GM21367 (cell line): ENCODE data around the gene CLDN24.

Experiments
- ATAC-seq: cut with Tn5 transposase; IDR thresholded peaks from one replicate; pipeline ENCODE4 v1.9.1; 2021; ENCODE audit not compliant: unreplicated experiment

CLDN24 gene

DNA sequence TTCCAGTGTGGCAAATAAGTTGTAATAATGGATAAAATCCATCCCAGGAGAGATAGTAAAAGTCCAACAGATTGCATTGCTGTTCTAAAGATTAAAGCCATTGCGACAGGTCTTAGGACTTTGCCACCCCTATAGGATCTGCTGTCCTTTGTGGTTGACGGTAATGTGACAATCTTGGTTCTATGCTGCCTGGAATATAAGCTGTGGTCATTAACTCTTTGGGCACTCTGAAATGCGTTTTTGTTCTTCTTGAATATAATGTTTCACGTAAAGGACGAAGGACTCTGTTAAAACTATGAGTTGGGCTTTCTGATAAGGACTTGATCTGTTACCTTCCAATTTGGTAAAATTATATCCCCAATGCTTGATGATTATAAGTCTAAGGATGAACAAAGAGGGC lies at the start of gene CLDN24:
CLDN24 (minus strand) TSS at position 101 of the 400 bp plus-strand sequence; CDS start at position 101, 0 bp downstream.
- ATAC-seq: no peak

DNA sequence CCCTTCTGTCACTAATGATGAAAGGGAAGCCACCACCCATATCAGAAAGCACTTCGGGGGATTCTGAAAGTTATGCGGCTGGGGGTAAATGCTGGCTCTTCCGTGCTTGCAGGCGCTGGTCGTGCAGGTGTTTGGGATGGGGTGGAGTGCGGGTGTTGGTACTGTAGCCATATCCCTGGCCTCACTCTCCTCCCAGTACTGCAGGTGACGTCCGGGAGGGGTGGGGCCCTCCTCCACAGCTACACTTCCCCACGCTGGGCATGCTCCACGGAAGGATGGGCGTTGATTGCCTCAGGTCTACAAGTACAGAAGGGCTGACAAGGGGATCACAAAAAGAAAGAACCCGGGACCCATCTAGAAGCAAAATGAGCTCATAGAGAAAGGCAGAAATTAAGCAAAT lies 48.6 kb upstream of the CLDN24 start:
- ATAC-seq: no peak

DNA sequence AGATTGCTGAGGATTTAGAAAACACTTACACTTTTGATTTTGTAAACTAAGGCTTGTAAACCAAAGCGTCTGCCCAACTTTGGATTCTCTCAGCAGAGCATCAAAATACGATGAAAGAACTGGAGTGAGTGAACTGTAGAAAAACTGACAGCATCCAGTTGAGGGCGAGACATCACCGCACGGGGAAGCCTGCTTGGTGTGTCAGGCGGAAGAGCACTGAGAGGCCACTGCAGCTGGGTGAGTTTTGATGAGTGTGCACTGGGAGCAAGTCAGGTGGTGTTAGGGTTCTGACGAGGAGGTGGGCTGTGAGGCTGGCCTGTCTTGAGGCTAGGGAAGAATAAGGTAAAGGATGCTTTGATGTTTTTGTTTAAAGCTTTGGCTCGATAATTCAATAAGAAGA lies 46.8 kb upstream of the CLDN24 start:
- no peak for ATAC-seq

DNA sequence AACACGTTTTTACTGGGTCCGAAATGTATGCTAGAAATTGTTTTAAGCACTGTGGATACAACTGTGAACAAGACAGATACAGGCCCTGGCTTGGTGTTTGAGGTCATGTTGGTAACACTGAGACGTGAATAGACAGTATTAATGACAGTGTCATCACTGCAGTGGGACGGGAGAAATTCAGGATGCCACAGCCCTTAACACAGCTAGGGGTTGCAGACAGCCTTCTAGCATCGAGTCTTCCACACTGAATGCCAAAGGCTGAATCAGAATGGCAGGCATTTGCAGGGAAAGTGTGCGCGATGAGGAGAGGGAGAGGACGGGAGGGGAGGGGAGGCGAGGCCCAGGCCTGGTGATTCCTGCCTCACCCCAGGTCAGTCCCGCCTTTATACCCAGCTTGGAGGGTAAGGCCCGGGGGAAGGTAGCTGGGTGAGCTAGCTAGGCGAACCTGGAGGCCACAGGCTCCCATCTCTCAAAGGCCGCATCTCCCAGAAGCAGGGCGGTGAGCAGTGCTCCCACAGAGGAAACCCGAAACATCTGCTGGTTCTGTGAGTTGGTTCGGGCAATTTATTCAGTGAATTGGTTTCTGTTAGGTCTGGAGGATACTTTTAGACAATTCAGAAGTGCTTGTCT lies 44.1 kb upstream of the CLDN24 start:
- no peak for ATAC-seq

DNA sequence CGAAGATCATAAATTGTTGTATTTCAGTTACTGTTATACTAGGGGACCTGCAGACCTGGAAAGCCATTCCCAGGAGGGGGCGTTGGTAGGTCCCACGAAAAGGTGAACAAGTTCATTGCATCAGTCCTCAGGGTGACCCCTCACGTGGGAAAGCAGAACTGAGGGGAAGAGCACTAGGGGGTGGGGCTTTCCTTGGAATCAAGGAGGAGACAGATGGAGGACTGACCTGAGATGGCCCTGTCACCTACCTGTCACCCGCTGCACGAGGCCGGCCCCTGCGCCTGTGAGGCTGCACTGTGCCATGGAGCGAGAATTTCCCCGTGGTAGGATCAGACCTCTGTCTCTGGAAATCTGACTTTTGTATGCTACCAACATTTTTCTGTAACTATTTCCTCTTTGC lies 41.8 kb upstream of the CLDN24 start:
- ATAC-seq: no peak

DNA sequence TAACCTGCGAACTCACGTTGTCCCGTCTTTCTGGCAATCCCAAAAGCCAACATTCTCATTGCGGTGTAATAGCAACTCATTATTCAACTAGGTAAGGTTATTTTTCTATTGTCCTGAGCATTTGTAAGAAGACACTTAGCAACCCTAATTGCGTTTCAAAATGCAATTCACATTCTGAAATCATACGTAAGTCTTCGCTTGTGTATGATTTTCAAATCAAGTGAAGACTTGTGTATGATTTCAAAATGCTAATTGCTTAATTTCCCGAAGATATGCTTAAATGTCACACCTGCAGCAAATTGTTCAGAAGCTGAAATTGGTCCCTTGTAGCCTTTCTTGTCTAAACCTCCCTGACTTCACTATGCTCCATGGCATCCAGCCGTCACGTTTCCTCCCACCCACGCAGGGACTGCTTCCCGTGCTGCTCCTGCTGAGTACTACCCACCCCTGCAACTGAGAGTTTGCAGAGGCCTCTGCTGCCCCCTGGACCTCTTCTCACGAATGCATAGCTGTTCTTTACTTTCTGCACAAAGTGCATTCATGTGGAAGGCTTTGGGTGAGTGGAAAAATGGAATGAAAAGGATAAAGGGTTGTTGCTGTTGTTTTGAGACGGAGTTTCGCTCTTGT lies 40.8 kb upstream of the CLDN24 start:
- ATAC-seq: no peak

DNA sequence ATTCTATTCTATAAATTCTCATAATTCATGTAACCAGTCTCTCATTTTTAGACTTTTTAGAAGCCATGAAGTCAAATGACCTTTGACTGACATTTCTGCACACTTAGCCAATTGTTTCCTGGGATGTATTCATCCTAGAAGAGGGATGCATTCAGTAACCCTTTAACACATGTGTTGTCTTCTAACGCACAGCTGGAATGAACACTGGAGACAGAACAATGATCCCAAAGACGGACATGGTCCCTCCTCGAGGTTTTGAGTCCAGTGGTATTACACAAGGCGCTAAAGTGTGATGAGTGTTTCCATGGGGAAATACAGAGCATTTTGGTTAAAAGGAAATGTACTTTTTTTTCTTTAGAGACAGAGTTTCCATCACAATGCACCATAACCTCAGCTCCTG lies 39.8 kb upstream of the CLDN24 start:
- ATAC-seq: no peak

DNA sequence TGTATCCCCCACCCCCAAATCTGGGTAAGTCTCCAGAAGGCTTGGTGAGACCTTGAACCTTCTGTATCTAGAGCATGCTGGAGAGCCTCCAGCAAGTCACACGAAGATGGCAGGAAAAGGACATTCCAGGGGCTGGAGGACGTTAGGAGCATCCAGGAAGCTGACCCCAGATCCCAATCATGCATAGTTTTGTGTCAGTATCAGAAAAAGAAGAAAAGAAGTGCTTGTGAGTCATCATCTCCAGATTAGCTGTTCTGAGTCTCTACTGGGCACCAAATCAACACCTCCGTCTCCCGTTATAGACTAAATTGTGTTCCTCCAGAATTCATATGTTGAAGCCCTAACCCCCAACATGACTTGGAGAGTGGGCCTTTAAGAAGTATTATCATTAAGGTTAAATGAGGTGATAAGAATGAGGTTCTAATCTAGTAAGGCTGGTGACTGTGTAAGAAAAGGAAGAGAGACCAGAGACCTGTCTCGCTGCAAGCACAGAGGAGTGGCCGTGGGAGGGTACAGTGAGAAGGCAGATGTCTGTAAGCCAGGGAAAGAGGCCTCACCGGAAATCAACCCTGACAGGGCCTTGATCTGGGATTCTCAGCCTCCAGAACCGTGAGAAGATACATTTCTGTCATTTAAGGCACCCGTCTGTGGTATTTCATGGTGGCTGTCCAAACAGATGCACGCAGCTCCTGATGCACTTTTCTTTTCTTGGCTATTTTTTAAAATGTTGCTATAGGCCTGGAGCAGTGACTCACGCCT lies 38.1 kb upstream of the CLDN24 start:
- no peak for ATAC-seq

DNA sequence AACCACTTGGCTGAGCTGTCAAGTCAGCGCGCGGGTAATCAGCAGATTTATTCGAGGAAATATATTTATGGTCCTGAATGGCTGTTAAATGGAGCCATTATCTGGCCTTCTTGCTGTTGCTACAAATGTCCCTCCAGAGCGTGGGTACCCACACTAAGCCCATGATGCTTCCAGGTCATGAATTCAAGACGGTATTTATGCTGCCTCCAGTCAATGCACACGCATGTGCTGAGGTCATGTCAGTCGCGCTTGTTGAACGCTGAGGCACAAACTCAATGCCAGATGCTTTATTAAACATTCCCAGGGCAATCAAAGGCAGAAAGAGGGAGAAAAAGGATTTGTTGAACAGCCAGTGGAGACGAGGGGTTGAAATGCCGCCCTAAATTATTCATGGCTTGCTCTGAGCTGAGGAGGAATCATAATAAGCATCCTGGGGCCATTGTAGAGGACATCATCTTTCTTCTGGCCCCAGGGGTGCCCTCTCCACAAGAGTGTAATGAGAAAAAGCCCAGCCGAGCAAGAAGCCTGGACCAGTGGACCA lies 36.1 kb upstream of the CLDN24 start:
- ATAC-seq: no peak

DNA sequence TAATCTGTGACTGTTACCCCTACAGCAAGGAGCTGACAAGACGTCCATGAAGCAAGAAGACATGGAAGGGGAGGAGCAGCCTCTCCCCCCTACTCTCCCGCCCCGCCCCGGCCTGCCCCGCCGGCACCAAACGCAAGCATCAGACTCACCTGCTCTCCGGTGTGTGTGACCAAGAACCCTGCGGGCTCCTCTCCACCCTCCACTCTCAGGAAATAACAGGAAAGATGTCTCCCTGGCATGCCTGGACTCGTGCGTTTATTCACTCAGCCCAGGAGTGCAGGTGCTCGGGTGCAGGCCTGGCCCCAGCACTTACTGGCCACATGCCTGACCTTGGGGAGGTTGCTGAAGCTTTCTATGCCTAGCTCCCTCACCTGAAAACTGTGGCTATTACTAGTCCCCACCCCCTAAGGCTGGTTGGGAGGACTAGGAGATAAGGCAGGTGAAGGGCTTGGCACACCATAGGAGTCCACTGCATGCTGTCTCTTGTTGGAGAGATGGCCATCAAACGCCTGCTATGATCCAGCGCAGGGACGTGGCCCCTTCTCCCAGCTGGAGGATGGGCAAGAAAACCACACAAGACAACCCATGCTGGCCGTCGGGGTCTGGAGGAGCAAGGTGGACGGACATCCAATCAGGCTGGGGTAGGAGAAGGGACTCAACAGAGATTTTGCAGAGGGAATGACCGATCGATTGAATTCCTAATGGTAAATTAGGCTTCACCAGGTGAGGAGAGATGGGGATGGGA lies 34.9 kb upstream of the CLDN24 start:
- ATAC-seq: no peak

DNA sequence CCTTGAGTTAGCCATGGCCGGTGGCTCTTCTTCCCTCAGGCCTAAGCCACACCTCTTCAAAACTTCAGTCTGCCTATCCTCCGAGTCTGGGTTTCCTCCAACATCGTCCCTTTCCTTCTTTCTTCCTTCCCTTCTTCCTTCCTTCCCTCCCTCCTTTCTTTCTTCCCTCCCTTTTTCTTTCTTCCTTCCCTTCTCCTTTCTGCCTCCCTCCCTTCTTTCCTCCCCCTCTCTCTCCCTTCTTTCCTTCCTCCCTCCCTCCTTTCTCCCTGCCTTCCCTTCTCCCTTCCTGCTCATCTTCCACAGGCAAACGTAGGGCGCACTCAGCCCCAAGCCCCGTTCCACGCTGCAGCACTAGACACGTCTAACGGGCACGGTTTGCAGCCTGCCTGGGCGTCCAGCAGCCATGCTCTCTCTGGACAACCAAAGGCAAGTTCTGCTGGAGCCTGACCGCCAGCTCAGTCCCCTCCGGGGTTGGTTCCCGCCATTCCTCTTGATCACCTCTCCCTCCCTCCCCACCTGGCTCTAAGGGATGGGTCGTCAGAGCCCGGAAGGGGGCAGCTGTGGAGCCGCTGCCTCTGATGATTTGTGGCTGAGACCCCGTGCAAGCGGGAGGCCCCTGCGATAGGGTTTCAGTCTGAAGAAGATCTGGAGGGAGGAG lies 34.1 kb upstream of the CLDN24 start:
- no peak for ATAC-seq

DNA sequence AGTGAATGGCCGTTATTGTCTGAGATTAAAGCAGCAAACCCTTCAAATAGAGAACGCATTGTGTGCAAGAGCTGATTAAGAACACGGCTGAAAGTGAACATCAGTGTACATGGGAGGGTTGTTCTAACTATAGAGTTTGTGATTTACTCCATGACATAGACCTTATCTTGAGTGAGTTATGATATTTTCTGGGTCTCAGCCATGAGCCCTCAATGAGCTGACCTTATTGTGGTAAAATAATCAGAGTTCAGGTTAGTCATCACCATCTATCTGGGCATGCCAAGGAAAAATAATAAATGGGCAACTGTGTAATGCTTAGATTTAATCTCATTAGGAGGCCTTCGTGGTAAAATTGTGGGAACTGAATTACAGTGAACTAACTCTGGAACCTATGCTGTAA lies 33.2 kb upstream of the CLDN24 start:
- no peak for ATAC-seq

DNA sequence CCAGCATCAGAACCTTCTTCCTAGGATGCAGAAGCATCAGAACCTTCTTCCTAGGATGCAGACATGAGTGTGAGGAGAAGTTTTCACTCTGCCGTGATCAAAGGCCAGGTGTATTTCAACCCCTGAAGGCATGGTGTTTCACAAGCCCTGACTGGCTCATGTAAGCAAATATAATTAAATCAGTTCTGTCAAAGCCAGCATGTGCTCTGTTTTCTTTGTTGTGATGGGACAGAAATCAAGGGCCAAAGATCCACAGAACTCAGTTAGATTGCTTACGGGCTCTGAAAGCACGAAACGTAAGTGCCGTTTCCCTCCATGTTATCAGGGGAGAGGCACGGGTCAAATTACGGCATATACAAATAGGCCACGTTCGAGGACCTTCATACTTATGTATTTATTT lies 32.0 kb upstream of the CLDN24 start:
- no peak for ATAC-seq

DNA sequence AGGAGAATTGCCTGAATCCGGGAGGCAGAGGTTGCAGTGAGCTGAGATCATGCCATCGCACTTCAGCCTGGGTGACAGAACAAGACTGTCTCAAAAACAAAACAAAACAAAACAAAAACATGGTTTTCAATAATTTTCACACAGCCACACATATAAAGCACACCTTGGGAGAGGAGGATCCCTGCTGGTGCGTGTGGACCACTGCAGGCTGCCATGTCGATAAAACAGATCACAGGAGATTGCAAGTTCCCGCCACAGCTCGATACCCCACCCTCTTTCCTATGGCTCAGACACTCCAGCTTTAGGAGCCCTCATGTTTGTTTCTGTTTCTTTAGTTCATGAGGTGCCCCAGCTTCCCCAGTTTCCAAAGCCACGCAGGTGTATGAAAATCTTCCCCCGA lies 31.3 kb upstream of the CLDN24 start:
- ATAC-seq: no peak

DNA sequence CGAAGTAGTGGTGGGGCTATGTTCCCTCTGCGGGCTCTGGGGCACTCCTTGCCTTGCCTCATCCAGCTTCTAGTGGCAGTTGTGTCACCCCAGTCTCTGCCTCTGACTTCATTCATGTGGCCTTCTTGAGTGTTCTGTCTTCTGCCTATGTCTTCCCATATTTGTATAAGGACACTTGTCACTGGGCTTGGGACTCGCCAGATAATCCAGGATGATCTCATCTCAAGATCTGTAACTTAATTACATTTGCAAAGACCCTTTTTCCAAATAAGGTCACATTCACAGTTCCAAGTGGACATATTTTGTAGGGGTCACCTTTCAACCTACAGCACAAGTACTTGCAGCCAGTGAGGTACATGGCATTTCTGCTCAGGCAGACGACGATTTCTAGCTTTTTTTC lies 30.3 kb upstream of the CLDN24 start:
- no peak for ATAC-seq

DNA sequence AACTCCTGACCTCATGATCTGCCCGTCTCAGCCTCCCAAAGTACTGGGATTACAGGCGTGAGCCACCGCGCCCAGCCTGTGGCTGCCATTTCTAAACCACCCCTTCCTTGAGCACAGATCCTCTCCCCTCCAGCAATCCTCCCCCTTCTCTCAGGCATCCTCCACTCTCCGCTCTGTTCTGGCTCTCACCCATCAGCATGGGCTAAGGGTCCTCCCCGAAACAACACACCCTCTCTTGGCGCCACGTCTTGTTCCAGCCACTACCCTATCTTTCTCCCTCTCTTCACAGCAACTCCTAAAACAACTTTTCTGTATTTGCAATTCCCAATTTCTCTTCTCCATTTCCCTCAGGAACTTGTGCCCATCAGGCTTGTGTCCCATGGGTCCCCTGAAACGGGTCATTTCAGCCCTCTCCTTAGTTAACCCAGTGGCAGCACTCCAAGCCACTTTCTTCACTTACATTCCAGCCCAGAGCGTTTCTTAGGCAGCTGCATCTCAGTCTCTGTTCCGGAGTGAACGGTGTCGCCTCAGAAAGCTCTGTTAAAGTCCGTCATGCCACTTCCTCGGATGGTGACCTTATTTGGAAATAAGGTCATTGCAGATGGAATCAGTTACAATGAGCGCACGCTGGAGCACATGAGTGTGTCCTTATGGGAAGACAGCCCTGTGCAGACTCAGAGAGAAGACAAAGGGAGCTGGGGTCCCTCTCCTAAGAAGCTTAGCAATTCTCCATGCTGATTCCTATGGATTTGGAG lies 28.3 kb upstream of the CLDN24 start:
- no peak for ATAC-seq

DNA sequence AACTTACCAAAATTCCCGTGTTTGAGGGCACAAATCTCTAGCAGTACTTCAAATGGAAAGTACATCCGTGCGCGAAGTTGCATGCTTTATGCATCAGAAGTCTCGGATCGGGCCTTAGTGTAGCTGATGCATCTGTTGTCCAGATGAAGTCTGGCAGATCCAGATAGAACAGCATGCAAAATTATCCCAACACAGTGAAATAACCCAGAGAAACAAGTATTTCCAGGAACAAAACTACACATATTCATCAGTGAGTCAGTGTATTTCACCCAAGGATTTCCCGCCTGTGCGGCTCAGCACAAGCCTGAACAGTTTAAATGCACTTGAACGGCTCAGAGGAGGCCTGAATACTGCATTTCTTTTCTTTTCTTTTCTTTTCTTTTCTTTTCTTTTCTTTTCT lies 27.4 kb upstream of the CLDN24 start:
- no peak for ATAC-seq

DNA sequence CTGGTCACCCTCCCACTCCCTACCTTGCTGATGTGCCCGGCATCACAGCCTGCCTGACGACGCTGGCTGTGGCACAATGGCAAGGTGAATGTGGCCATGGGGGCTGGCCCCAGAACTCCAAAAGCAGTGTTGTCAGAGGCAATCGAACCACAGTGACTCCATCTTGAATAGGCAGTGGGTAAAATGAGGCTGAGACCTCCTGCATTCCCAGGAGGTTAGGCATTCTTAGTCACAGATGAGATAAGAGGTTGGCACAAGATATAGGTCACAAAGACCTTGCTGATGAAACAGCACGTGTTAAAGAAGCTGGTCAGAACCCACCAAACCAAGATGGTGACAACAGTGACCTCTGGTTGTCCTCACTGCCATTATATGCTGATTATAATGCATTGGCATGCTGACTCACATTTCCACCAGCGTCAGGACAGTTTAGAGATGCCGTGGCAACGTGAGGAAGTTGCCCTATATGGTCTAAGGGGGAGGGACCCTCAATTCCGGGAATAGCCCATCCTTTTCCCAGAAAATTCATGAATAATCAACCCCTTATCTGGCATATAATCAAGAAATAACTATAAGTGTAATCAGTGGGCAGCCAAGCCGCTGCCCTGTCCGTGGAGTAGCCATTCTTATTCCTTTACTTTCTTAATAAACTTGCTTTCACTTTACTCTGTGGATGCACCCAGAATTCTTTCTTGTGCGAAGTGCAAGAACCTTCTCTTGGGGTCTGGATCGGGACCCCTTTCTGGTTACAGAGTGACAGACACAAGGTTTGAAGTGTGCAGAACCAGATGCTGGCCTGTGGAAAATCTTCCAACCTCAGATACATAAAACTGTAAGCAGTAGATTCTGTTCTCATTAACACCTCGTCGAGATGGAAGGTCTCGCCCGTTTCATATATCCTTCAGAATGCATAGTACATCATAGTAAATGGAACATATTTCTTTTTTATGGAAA lies 26.8 kb upstream of the CLDN24 start:
- no peak for ATAC-seq

DNA sequence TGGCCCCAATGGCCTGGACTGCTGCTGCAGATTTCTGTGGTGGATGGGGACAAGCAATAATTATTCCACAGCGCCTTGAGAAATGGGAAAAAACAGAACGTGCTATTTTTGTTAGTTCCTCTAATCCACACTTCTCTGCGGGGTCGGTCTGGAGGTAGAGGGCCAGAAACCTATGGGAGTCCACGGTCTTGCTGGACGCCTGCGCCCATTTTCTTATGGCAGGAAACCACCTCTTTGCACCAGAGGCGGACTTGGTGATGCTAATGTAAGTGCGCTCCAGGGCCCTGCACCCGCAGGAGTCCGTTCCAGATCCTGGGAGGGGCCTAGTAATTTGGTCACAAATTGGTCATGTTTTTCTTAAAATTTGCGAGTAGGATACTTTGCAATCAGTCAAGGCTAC lies 25.9 kb upstream of the CLDN24 start:
- ATAC-seq: no peak
